Right renal pelvis (tissue), 4 donors: ENCODE data around the gene ITGA1. TPM values are rescaled to one million over a fixed set of nuclear protein-coding genes. Genes with fewer than 3 reads are reported as not detected.
A peak's percentile ranks its signal among the peaks of the same experiment; 100 is the strongest.
"Not testable (repeated sequence)": the region's sequence is repeated elsewhere in the genome, so short reads cannot be mapped to it uniquely, and the experiment has no call there.

Experiments used
- DNase-seq, 4 donors: peaks; one replicate each; pipeline ENCODE4 v3.0.0-alpha.2; 2013; ENCODE audit warnings: low read depth in 4 of 4, low spot score in 3 of 4, missing footprints in 1 of 4
- polyA plus RNA-seq, 4 donors: library from polyadenylated mRNA; unstranded; fragments of 120-200 nt; gene quantifications; one replicate each; pipeline ENCODE4 v1.2.1, GENCODE V29; 2013; ENCODE audit not compliant: insufficient read length in 4 of 4

The ITGA1 gene
- polyA plus RNA-seq, 4 donors, result 47.6 to 63.5 (median 58.8) TPM

DNA sequence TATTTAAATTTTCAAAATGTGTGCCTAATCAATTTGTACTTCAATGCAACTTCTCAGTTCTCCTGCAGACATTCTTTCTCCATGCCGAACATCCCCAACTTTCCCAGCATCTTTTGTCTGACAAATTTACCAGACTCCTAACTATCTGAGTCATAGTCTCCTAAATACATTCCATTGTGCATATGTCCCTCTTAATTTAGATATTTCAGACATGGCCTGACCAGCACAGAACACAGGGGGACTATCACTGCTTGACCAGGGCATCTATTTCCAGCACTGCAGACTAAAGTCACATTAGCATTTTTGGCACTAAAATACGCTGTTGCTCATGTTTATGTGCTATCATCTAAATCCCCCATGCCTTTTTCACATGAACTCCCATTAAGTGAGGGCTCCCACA, 71.9 kb downstream of the ITGA1 start:
- DNase-seq, result no peak

- no peak for DNase-seq
These were observed 73.7 kb downstream of the ITGA1 start for GRCh38 chr5:52861368-52861767.

- no peak for DNase-seq
These were observed 76.1 kb downstream of the ITGA1 start for GRCh38 chr5:52863715-52864290.

- DNase-seq, result peak in 2 of 4 donors; percentile 50 to 76
These were observed 76.7 kb downstream of the ITGA1 start for GRCh38 chr5:52864371-52864770.

DNA sequence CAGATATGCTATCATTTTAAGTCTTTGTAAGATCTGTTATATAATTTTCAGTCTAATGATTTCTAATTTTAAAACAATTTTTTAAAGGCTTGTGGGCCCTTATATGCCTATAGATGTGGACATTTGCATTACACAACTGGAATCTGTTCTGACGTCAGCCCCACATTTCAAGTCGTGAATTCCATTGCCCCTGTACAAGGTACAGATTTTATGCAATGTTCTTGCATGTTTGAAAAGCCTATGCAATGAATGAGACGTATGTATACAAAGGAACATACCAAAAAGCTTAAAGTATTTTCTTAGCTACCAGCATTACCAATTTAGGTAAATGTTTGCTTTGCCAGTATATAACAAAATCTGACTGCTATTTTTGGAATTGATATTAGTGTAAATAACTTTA, 77.2 kb downstream of the ITGA1 start:
- no peak for DNase-seq

DNA sequence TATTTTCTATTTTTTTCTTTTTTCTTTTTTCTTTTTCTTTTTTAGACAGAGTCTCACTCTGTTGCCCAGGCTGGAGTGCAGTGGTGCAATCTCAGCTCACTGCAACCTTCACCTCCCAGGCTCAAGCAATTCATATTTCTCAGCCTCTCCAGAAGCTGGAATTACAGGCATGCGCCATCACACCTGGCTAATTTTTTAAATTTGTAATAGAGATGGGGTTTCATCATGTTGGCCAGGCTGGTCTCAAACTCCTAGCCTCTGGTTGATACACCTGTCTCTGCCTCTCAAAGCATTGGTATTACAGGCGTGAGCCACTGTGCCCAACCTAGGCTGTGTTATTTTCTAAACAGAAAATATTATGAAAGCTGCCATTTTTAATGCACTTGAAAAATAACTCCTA, 78.3 kb downstream of the ITGA1 start:
- DNase-seq, result not testable (repeated sequence)

GRCh38 chr5:52867809-52868208, 80.1 kb downstream of the ITGA1 start:
- no peak for DNase-seq

- no peak for DNase-seq
These were observed 80.7 kb downstream of the ITGA1 start for GRCh38 chr5:52868417-52868816.

DNA sequence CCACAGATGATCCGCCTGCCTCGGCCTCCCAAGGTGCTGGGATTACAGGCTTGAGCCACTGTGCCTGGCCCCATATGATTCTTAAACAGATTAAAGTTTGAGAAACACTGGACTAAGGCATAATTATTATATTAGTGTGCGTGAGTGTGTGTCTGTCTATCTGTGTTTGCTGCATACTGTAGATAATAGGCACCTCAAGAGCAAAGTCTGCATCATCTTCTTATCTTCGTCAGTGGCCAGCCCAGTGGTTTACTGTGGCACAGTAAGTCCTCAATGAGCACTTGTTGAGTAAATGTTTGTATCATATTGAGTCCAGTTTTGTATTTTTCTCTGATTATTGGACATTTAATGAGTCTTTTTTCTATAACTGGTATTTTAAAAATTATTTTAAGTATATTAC, 81.7 kb downstream of the ITGA1 start:
- no peak for DNase-seq

- no peak for DNase-seq
These were observed 82.7 kb downstream of the ITGA1 start for GRCh38 chr5:52870448-52870847.

GRCh38 chr5:52875827-52876226, 88.1 kb downstream of the ITGA1 start:
- DNase-seq, result no peak

GRCh38 chr5:52876456-52876855, 88.7 kb downstream of the ITGA1 start:
- DNase-seq, result no peak

- DNase-seq, result no peak
These were observed 90.9 kb downstream of the ITGA1 start for GRCh38 chr5:52878656-52879055.

DNA sequence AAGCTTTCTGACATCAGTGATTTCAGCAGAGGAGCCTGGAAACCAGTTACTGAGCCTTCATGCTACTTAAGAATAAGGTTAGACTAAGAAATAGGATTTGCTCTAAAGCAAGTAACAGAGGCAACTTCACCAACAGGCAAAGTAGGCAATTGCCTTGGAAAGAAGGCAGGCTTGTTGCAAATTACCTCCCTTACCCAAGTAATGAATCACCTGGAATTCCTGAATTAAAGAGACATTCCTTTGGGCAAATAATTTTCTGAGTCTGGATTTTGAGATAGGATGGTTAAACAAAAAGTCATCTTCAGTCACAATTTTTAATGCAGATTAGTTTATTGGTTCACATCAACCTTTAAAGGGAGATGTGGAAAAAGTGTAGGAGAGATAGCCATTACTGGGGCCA, 92.8 kb downstream of the ITGA1 start:
- no peak for DNase-seq

DNA sequence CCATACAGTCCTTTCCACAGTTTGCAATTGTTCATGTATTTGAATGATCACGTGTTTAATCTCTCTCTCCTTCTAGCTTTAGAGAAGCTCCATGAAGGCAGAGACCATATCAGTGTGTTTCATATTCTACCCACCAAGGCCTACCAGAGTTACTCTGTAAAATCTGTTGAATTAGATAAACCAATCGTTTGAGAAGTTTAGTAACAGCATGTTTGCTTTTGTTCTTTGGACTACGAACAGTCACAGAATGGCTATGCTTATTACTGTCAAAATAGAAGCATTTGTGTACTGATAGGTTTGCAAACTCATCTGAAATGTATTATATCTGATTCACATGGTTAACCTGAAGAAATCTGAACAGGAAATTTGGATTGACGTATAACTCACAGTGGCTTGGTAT, 93.8 kb downstream of the ITGA1 start:
- no peak for DNase-seq

- DNase-seq, result no peak
These were observed 95.4 kb downstream of the ITGA1 start for GRCh38 chr5:52883110-52883509.

GRCh38 chr5:52884453-52884852, 96.7 kb downstream of the ITGA1 start:
- no peak for DNase-seq

GRCh38 chr5:52885614-52886013, 97.9 kb downstream of the ITGA1 start:
- DNase-seq, result no peak

DNA sequence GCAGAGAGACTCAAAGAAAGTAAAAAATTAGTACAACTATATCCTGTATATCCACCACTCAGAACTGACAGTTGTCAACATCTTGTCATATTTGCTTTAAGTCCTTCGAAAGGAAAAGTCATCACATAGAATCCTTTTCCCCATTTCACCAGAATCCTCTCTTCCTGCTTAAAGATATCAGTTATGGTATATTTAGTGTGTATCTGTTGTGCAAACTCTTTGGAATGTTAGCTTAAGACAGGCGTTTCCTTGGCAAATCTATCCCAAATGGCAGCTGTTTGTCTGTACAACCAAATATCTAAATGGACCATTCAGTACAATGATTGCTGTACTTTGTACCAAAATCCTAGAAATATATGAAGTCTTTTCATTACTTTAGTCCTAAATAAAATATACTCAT, 98.5 kb downstream of the ITGA1 start:
- DNase-seq, result no peak

GRCh38 chr5:52887066-52887465, 99.3 kb downstream of the ITGA1 start:
- DNase-seq, result no peak

DNA sequence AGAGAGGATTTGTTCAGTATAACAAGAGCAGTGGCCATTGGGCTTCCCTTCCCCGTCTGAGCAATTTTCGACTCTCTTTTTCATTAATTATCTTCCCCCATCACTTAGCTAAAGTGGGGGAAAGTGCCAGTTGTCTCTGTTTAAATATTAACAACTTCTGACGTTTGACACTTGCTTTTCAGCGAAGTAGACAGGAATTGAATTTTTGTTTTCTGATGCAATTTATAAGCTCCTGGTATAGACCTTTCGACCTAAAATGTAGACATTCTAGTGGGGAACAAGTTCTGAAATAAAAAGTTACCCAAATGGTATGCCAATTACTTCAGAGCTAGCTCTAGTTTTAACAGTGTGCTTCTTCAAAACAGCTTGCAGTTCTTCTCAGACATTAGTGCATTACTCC, 100.6 kb downstream of the ITGA1 start:
- no peak for DNase-seq

GRCh38 chr5:52892242-52892878, 104.6 kb downstream of the ITGA1 start:
- no peak for DNase-seq

DNA sequence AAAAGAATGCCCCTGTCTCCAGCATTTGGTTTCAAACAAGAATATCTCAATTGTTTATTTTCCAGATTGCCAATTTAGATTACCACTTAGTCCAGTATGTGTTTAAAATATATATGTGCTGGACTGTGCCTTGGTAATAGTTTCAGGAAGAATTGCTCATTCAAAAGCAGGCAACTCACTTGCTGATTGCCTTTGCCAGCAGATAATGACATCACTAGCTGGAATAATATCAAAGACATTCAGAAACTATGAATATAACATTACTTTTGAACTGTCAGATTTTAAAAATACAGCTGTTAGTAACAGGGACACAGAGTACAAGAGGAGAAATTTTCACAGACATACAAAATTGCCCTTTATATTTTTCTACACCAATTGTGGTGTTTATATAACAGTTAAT, 105.4 kb downstream of the ITGA1 start:
- no peak for DNase-seq
